Fibroblast of lung (primary cell): ENCODE measurements around the gene SDS. TPM values are rescaled to one million over a fixed set of nuclear protein-coding genes. Genes with fewer than 3 reads are reported as not detected.

Experiments
- DNase-seq, 2 donors: peaks; one replicate each; pipeline versions ENCODE4 v3.0.0 to v3.0.0-alpha.2; 2010; ENCODE audit warnings: low read depth in 2 of 2
- H2AFZ ChIP-seq: 2 replicates; pipeline ENCODE4 v1.5.1; 2012; ENCODE audit warnings: low read length, control low read depth, inconsistent platforms
- H3K27ac ChIP-seq: 2 replicates; pipeline ENCODE4 v1.5.1; 2011; ENCODE audit warnings: low read length, control low read depth; ENCODE audit not compliant: insufficient read depth
- H3K27me3 ChIP-seq: 2 replicates; pipeline ENCODE4 v1.5.1; 2011; ENCODE audit warnings: mild to moderate bottlenecking, low read length; ENCODE audit not compliant: control insufficient read depth, insufficient read depth
- H3K36me3 ChIP-seq: 2 replicates; pipeline ENCODE4 v1.5.1; 2011; ENCODE audit warnings: low read length; ENCODE audit not compliant: control insufficient read depth, insufficient read depth
- H3K4me1 ChIP-seq: 2 replicates; pipeline ENCODE4 v1.5.1; 2011; ENCODE audit warnings: low read length; ENCODE audit not compliant: control insufficient read depth, insufficient read depth; ENCODE audit errors: extremely low read depth
- H3K4me2 ChIP-seq: 2 replicates; pipeline ENCODE4 v1.5.1; 2011; ENCODE audit warnings: low read length, control low read depth; ENCODE audit not compliant: insufficient read depth; ENCODE audit errors: extremely low read depth
- H3K4me3 ChIP-seq, 4 experiments: fragments of 200-600 bp in 1 of 4; sonication (generic) in 1 of 4; replicated peaks in 1 of 4; 2 replicates each; pipeline ENCODE4 v1.5.1; 2011 to 2016; ENCODE audit warnings: low read length in 4 of 4, low read depth in 3 of 4, mild to moderate bottlenecking in 3 of 4, control low read depth in 2 of 4, inconsistent platforms in 1 of 4, mixed read lengths in 1 of 4; ENCODE audit not compliant: insufficient read depth in 1 of 4; ENCODE audit errors: control extremely low read depth in 1 of 4
- H3K79me2 ChIP-seq: 2 replicates; pipeline ENCODE4 v1.5.1; 2012; ENCODE audit warnings: mild to moderate bottlenecking, low read length, inconsistent platforms; ENCODE audit not compliant: control insufficient read depth, insufficient read depth
- H3K9ac ChIP-seq: 2 replicates; pipeline ENCODE4 v1.5.1; 2011; ENCODE audit warnings: mild to moderate bottlenecking, low read length, control low read depth; ENCODE audit not compliant: insufficient read depth
- H3K9me3 ChIP-seq: 2 replicates; pipeline ENCODE4 v1.5.1; 2012; ENCODE audit warnings: low read depth, low read length; ENCODE audit not compliant: control insufficient read depth, insufficient read depth
- H4K20me1 ChIP-seq: 2 replicates; pipeline ENCODE4 v1.5.1; 2011; ENCODE audit warnings: low read length; ENCODE audit not compliant: control insufficient read depth, insufficient read depth; ENCODE audit errors: extremely low read depth
- CTCF ChIP-seq, 2 donors: IDR thresholded peaks in 1 of 2; conservative IDR thresholded peaks in 1 of 2; 1 replicate in 1 of 2; 2 replicates in 1 of 2; pipeline ENCODE4 v1.5.1; 2011 to 2012; ENCODE audit warnings: low read length in 2 of 2, control low read depth in 1 of 2, inconsistent platforms in 1 of 2, low read depth in 1 of 2, mild to moderate bottlenecking in 1 of 2
- EZH2 ChIP-seq: IDR thresholded peaks from 2 replicates; pipeline ENCODE4 v1.5.1; 2012; ENCODE audit warnings: low read length, control low read depth, mild to moderate bottlenecking; ENCODE audit errors: missing control alignments
- polyA plus RNA-seq, 2 donors: library from polyadenylated mRNA; depleted of rRNA in 1 of 2; stranded (reverse) in 1 of 2; unstranded in 1 of 2; fragments of >200 nt; gene quantifications; 2 replicates each; pipeline ENCODE4 v1.2.1, GENCODE V29; 2011 to 2012; ENCODE audit warnings: missing spikeins in 1 of 2
- total RNA-seq: library from RNA; depleted of rRNA; stranded (reverse); fragments of >200 nt; gene quantifications from 2 replicates; pipeline ENCODE4 v1.2.1, GENCODE V29; 2014

SDS gene
- total and polyA plus RNA-seq, 2 donors (not counting 1 experiment from before 2014, with no cell fraction given), result not detected

DNA sequence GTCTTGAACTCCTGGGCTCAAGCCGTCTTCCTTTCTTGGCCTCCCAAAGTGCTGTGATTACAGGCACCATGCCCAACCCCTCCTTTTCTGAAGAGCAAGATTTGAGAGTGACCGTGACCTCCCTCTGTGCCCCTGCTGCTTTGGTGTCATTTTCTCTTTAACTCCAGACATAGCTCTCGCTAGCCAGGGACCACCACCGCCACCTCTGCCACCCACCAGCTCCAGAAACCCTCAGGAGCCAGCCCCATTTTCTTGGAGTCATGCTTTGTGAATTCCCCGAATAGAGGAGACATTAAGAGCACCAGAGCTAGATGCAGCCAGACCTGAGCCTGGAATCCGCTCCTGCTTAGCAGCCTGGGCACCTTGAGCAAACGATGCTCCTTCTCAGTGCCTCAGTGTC lies 36.6 kb upstream of the SDS start:
- H4K20me1 ChIP-seq, result no peaks in the 10 kb centered on the region
- H3K4me2 ChIP-seq, result no peak overlapping the region
- no peaks in the 10 kb centered on the region for H3K4me1 ChIP-seq
- no peaks in the 10 kb centered on the region for H3K9me3 ChIP-seq
- H3K9ac ChIP-seq, result no peak overlapping the region
- H3K27ac ChIP-seq, result no peak overlapping the region
- no peaks in the 10 kb centered on the region for H3K27me3 ChIP-seq
- no peak for DNase-seq
- H2AFZ ChIP-seq, result no peak overlapping the region
- TF ChIP-seq EZH2, result no peak
- H3K4me3 ChIP-seq, result no peak overlapping the region
- H3K79me2 ChIP-seq, result no peaks in the 10 kb centered on the region
- no peaks in the 10 kb centered on the region for H3K36me3 ChIP-seq

DNA sequence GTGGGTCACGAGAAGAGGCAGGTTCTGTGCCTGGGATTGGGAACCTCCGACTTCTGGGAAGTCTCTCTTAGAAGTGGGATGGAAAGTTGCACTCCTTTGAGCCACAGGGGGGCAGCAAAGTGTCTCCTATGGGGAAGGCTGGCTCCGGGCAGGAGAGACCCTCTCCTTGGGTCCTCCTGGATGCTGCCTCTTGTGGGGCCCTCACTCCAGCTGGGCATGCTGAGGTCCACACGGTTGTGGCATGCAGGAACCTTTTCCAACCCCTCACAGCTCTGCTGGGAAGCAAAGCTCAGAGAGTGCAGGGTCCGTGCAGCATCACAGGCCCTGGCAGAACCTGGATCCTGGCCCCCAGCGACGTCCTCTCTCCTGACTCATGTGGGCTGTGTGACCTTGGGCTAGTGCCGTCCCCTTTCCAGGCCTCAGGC lies 35.9 kb upstream of the SDS start:
- H3K4me1 ChIP-seq, result no peaks in the 10 kb centered on the region
- H3K27ac ChIP-seq, result no peak overlapping the region
- H4K20me1 ChIP-seq, result no peaks in the 10 kb centered on the region
- TF ChIP-seq EZH2, result no peak
- TF ChIP-seq CTCF (conservative IDR thresholded peaks at IDR 0.05 in 1 of 2, IDR thresholded peaks at IDR 0.05 in 1 of 2; ENCODE audit: low read depth in 1 of 2, low read length in 2 of 2), result peak; percentile 60 to 76
- no peaks in the 10 kb centered on the region for H3K79me2 ChIP-seq
- H3K4me2 ChIP-seq, result no peak overlapping the region
- no peak overlapping the region for H3K4me3 ChIP-seq
- no peak overlapping the region for H3K9ac ChIP-seq
- H3K27me3 ChIP-seq, result no peaks in the 10 kb centered on the region
- no peak overlapping the region for H2AFZ ChIP-seq
- H3K9me3 ChIP-seq, result no peaks in the 10 kb centered on the region
- no peaks in the 10 kb centered on the region for H3K36me3 ChIP-seq
- peak; percentile 21 to 35 for DNase-seq

DNA sequence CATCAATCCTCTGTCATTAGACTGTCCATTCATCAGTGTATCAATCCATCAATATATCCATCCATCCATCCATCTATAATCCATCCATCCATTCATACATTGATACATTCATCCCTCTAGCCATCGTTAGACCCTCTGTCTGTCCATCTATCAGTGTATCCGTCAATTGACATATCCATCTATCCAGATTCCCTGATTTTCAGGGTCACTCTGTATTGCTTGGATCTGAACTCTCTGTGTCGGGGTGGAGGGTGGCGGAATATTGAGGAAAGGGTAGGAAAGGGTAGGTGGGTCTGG lies 35.6 kb upstream of the SDS start:
- H3K4me2 ChIP-seq, result no peak overlapping the region
- no peaks in the 10 kb centered on the region for H3K79me2 ChIP-seq
- H3K27me3 ChIP-seq, result no peaks in the 10 kb centered on the region
- H3K27ac ChIP-seq, result no peak overlapping the region
- H2AFZ ChIP-seq, result no peak overlapping the region
- H4K20me1 ChIP-seq, result no peaks in the 10 kb centered on the region
- DNase-seq, result no peak
- no peak for TF ChIP-seq EZH2
- TF ChIP-seq CTCF (conservative IDR thresholded peaks at IDR 0.05 in 1 of 2, IDR thresholded peaks at IDR 0.05 in 1 of 2; ENCODE audit: low read depth in 1 of 2, low read length in 2 of 2), result no peak
- no peak overlapping the region for H3K9ac ChIP-seq
- no peaks in the 10 kb centered on the region for H3K36me3 ChIP-seq
- H3K9me3 ChIP-seq, result no peaks in the 10 kb centered on the region
- H3K4me1 ChIP-seq, result no peaks in the 10 kb centered on the region
- H3K4me3 ChIP-seq, result no peak overlapping the region
